ENCODE data around the gene ZNF552.
"Not testable (repeated sequence)": the region's sequence is repeated elsewhere in the genome, so short reads cannot be mapped to it uniquely, and the experiment has no call there.

Gene ZNF552

DNA sequence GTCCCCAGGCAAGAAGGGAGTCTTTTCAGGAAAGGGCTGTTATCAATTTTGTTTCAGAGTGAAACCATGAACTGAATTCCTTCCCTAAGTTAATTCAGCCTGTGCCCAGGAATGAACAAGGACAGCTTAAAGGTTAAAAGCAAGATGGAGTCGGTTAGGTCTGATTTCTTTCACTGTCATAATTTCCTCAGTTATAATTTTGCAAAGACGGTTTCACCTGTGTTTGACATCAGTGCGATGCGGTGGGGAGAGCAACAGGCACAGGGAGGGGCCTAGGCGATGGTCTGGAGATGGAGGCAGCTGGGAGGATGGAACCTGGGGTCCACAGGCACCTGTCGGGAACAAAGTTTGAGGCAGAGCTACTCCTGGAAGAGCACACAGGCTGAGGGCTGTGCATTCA is 5.9 kb upstream of the ZNF552 start:
- no peak for TF ChIP-seq POLR2A (IDR thresholded peaks at IDR 0.05; ENCODE audit: low read length)
- TF ChIP-seq GATA1 (IDR thresholded peaks at IDR 0.05; ENCODE audit: low read depth, low read length) = no peak
- DNase-seq = no peak

- peak; percentile 76 for TF ChIP-seq POLR2A (IDR thresholded peaks at IDR 0.05; ENCODE audit: low read length)
- TF ChIP-seq GATA1 (IDR thresholded peaks at IDR 0.05; ENCODE audit: low read depth, low read length) = no peak
- DNase-seq = peak; percentile 90 to 92
Measured at GRCh38 chr19:57819475-57820148, 4.9 kb upstream of the ZNF552 start.

DNA sequence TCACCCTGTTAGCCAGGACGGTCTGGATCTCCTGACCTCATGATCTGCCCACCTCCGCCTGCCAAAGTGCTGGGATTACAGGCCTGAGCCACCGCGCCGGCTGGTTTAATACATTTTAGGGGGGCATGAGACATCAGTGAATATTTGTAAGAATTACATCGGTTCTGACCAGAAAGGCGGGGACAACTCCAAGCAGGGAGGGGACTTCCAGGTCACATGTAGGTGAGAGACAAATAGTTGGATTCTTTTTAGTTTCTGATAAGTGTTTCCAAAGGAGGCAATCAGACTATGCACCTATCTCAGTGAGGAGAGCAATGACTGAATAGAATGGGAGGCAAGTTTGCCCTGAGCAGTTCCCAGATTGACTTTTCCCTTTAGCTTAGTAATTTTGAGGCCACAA is 3.7 kb upstream of the ZNF552 start:
- TF ChIP-seq GATA1 (IDR thresholded peaks at IDR 0.05; ENCODE audit: low read depth, low read length) (no peak), POLR2A (IDR thresholded peaks at IDR 0.05; ENCODE audit: low read length) (no peak)
- DNase-seq = no peak

DNA sequence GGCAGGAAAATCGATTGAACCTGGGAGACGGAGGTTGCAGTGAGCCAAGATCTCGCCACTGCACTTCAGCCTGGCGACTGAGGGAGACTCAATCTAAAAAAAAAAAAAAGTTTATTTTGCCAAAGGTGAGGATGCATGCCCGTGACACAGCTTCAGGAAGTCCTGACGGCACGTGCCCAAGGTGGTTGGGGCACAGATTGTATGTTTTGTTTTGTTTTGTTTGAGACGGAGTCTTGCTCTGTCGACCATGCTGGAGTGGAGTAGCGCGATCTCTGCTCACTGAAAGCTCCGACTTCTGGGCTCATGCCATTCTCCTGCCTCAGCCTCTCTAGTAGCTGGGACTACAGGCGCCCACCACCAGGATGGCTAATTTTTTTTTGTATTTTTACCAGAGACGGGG is 3.3 kb upstream of the ZNF552 start:
- no peak for TF ChIP-seq POLR2A (IDR thresholded peaks at IDR 0.05; ENCODE audit: low read length)
- no peak for TF ChIP-seq GATA1 (IDR thresholded peaks at IDR 0.05; ENCODE audit: low read depth, low read length)
- DNase-seq = no peak

DNA sequence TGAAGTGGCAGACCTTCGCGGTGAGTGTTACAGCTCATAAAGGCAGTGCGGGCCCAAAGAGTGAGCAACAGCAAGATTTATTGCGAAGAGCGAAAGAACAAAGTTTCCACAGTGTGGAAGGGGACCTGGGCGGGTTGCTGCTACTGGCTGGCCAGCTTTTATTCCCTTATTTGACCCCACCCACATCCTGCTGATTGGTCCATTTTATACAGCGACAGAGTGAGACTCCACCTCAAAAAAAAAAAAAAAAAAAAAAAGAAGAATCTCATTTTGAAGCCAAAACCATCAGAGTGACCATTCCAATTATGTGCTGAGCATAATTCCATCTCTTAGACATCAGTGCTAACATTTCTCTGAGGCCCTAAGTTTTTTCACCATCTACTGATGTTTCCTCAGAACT is 1.9 kb upstream of the ZNF552 start:
- peak; percentile 24 to 33 for DNase-seq
- TF ChIP-seq GATA1 (IDR thresholded peaks at IDR 0.05; ENCODE audit: low read depth, low read length) (no peak), POLR2A (IDR thresholded peaks at IDR 0.05; ENCODE audit: low read length) (no peak)

DNA sequence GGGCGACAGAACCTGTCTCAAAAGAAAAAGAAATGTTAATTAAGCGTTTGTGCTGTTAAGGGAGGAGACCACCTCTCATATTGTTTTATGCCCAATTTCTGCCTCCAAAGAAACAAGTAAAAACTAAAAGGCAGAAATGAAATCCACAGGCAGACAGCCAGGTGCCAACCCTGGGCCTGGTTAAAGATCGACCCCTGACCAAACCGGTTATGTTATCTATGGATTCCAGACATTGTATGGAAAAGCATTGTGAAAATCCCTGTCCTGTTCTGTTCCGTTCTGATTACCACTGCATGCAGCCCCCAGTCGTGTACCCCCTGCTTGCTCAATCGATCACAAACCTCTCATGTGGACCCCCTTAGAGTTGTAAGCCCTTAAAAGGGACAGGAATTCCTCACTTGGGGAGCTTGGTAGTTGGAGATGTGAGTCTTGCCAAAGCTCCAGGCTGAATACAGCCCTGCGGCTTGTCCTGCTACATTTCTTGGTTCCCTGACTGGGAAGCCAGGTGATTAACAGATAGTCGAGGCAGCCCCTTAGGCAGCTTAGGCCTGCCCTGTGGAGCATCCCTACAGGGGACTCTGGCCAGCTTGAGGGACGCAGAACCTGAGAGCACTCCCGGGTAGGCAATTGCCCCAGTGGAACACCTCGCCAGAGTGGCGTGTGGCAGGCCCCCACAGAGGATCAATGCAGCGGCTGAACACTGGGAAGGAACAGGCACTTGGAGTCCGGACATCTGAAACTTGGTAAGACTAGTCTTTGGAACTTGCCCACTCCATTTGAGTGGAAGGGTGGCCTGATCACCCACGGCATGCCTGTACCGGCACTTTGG is 748 bp upstream of the ZNF552 start:
- no peak for DNase-seq
- TF ChIP-seq GATA1 (IDR thresholded peaks at IDR 0.05; ENCODE audit: low read depth, low read length) = no peak
- no peak for TF ChIP-seq POLR2A (IDR thresholded peaks at IDR 0.05; ENCODE audit: low read length)

GRCh38 chr19:57813919-57814504 is 701 bp downstream of the ZNF552 start:
- DNase-seq = peak; percentile 17 to 23
- TF ChIP-seq POLR2A (IDR thresholded peaks at IDR 0.05; ENCODE audit: low read length) (no peak), GATA1 (IDR thresholded peaks at IDR 0.05; ENCODE audit: low read depth, low read length) (no peak)

GRCh38 chr19:57812975-57813820 is 1.5 kb downstream of the ZNF552 start:
- DNase-seq = not testable (repeated sequence)

- no peak for DNase-seq
- no peak for TF ChIP-seq GATA1 (IDR thresholded peaks at IDR 0.05; ENCODE audit: low read depth, low read length)
- TF ChIP-seq POLR2A (IDR thresholded peaks at IDR 0.05; ENCODE audit: low read length) = no peak
Measured at GRCh38 chr19:57812226-57812625, 2.5 kb downstream of the ZNF552 start.

DNA sequence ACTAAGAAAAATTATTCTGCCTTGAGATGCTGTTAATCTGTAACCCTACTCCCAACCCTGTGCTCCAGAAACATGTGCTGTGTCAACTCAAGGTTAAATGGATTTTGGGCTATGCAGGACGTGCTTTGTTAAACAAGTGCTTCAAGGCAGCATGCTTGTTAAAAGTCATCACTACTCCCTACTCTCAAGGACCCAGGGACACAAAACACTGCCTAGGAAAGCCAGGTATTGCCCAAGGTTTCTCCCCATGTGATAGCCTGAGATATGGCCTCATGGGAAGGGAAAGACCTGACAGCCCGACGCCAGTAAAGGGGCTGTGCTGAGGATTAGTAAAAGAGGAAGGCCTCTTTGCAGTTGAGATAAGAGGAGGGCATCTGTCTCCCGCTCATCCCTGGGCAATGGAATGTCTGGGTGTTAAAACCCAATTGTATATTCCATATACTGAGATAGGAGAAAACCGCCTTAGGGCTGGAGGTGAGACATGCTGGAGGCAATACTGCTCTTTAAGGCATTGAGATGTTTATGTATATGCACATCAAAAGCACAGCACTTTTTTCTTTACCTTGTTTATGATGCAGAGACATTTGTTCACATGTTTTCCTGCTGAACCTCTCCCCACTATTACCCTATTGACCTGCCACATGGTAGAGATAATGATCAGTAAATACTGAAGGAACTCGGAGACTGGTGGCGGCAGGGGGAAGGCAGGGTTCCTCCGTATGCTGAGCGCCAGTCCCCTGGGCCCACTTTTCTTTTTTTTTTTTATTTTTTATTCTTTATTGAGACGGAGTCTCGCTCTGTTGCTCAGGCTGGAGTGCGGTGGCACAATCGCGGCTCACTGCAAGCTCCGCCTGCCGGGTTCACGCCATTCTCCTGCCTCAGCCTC is 4.1 kb downstream of the ZNF552 start:
- DNase-seq = not testable (repeated sequence)

GRCh38 chr19:57807541-57807940 is 7.2 kb downstream of the ZNF552 start:
- TF ChIP-seq POLR2A (IDR thresholded peaks at IDR 0.05; ENCODE audit: low read length) (no peak), GATA1 (IDR thresholded peaks at IDR 0.05; ENCODE audit: low read depth, low read length) (no peak)
- DNase-seq = no peak

GRCh38 chr19:57803594-57804325 is 11.0 kb downstream of the ZNF552 start:
- TF ChIP-seq POLR2A (IDR thresholded peaks at IDR 0.05; ENCODE audit: low read length) (no peak), GATA1 (IDR thresholded peaks at IDR 0.05; ENCODE audit: low read depth, low read length) (no peak)
- DNase-seq = peak; percentile 64 to 66

DNA sequence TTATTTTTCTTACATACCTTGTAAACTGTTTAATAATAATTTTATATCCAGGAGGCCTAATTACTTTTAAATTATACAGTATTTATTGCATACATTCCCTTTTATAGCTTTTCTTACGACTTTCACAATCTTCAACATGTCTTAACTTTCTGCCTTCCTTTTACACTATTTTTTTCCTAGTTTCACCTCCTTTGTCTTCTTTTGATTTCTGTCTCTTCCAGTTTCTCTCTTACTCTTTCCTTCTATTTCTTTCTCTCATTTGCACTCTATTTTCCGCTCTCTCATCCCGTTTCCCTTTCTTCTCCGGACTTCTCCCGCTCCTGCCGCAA is 11.5 kb downstream of the ZNF552 start:
- no peak for TF ChIP-seq POLR2A (IDR thresholded peaks at IDR 0.05; ENCODE audit: low read length)
- TF ChIP-seq GATA1 (IDR thresholded peaks at IDR 0.05; ENCODE audit: low read depth, low read length) = no peak
- DNase-seq = no peak
